NCI-H345 (cell line): ENCODE measurements around the gene ANKRD62.
"Not testable (repeated sequence)": the region's sequence is repeated elsewhere in the genome, so short reads cannot be mapped to it uniquely, and the experiment has no call there.

Experiments used
- DNase-seq: peaks from one replicate; lab custom pipeline; 2025; lab: John Stamatoyannopoulos, UW

ANKRD62 gene

GRCh38 chr18:12066910-12067511 is 26.6 kb upstream of the ANKRD62 start:
- no peak for DNase-seq

- no peak for DNase-seq
Measured at GRCh38 chr18:12067671-12068070, 26.0 kb upstream of the ANKRD62 start.

GRCh38 chr18:12068316-12068949 is 25.2 kb upstream of the ANKRD62 start:
- not testable (repeated sequence) for DNase-seq

GRCh38 chr18:12068950-12069320 is 24.7 kb upstream of the ANKRD62 start:
- DNase-seq, result no peak

GRCh38 chr18:12071066-12071465 is 22.6 kb upstream of the ANKRD62 start:
- not testable (repeated sequence) for DNase-seq

- DNase-seq, result no peak
Measured at GRCh38 chr18:12072996-12073395, 20.6 kb upstream of the ANKRD62 start.

- no peak for DNase-seq
Measured at GRCh38 chr18:12074736-12075135, 18.9 kb upstream of the ANKRD62 start.

GRCh38 chr18:12076424-12077140 is 17.1 kb upstream of the ANKRD62 start:
- DNase-seq, result peak; percentile 43

GRCh38 chr18:12077994-12078393 is 15.6 kb upstream of the ANKRD62 start:
- DNase-seq, result not testable (repeated sequence)

GRCh38 chr18:12079491-12080237 is 14.0 kb upstream of the ANKRD62 start:
- DNase-seq, result no peak

- no peak for DNase-seq
Measured at GRCh38 chr18:12085136-12085535, 8.5 kb upstream of the ANKRD62 start.

- DNase-seq, result no peak
Measured at GRCh38 chr18:12085786-12086185, 7.9 kb upstream of the ANKRD62 start.

GRCh38 chr18:12086249-12086648 is 7.4 kb upstream of the ANKRD62 start:
- peak; percentile 60 for DNase-seq

- DNase-seq, result no peak
Measured at GRCh38 chr18:12086677-12087470, 6.8 kb upstream of the ANKRD62 start.

- DNase-seq, result no peak
Measured at GRCh38 chr18:12087471-12088025, 6.1 kb upstream of the ANKRD62 start.

GRCh38 chr18:12088096-12088495 is 5.5 kb upstream of the ANKRD62 start:
- no peak for DNase-seq

- no peak for DNase-seq
Measured at GRCh38 chr18:12088731-12089375, 4.8 kb upstream of the ANKRD62 start.

- DNase-seq, result no peak
Measured at GRCh38 chr18:12091538-12092141, 2.0 kb upstream of the ANKRD62 start.

- DNase-seq, result peak; percentile 57
Measured at GRCh38 chr18:12092398-12093229, 1.0 kb upstream of the ANKRD62 start.

GRCh38 chr18:12098374-12098773 is 4.7 kb downstream of the ANKRD62 start:
- no peak for DNase-seq
